ENCODE data around the gene PKIG.

The PKIG gene

DNA sequence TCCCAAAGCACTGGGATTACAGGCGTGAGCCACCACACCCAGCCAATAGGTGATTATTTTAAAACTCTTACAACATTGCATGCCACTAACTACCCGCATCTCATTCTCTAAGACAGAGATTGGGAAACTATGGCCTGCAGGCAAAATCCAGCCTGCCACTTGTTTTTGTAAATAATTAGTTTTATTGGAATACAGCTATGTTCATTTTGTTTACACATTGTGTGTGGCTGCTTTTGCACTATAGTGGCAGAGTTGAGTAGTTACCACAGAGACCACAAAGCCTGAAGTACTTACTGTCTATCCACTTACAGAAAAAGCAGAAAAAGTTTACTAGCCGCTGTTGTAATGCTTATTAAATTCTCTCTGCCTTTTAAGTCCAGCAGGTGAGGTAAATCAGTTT lies 16.4 kb upstream of the PKIG start:
- H3K79me2 ChIP-seq (ENCODE audit: insufficient read depth, low read length): no peaks in the 10 kb centered on the region
- no peaks in the 10 kb centered on the region for H3K9me2 ChIP-seq (replicated peaks; ENCODE audit: low read depth, low read length)
- no peak overlapping the region for H3K4me2 ChIP-seq (ENCODE audit: low read depth, low read length, poor library complexity, severe bottlenecking)
- no peaks in the 10 kb centered on the region for H3K27me3 ChIP-seq (ENCODE audit: insufficient read depth, low read length, poor library complexity, severe bottlenecking)
- no peak overlapping the region for H3K4me3 ChIP-seq (ENCODE audit: low read length, poor library complexity, severe bottlenecking)
- TF ChIP-seq, protein P1, sequence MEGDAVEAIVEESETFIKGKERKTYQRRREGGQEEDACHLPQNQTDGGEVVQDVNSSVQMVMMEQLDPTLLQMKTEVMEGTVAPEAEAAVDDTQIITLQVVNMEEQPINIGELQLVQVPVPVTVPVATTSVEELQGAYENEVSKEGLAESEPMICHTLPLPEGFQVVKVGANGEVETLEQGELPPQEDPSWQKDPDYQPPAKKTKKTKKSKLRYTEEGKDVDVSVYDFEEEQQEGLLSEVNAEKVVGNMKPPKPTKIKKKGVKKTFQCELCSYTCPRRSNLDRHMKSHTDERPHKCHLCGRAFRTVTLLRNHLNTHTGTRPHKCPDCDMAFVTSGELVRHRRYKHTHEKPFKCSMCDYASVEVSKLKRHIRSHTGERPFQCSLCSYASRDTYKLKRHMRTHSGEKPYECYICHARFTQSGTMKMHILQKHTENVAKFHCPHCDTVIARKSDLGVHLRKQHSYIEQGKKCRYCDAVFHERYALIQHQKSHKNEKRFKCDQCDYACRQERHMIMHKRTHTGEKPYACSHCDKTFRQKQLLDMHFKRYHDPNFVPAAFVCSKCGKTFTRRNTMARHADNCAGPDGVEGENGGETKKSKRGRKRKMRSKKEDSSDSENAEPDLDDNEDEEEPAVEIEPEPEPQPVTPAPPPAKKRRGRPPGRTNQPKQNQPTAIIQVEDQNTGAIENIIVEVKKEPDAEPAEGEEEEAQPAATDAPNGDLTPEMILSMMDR (conservative IDR thresholded peaks at IDR 0.05; ENCODE audit: low read length): no peak
- TF ChIP-seq EZH2phosphoT487 (IDR thresholded peaks at IDR 0.05; ENCODE audit: borderline replicate concordance): no peak
- no peaks in the 10 kb centered on the region for H3K9me3 ChIP-seq (ENCODE audit: insufficient read depth, low read depth, low read length)
- H3K4me1 ChIP-seq (ENCODE audit: insufficient read depth, low read length, poor library complexity, severe bottlenecking): peaks cover 23% of the 10 kb centered on the region
- H3K36me3 ChIP-seq (ENCODE audit: insufficient read depth, low read length): no peaks in the 10 kb centered on the region
- no peaks in the 10 kb centered on the region for H4K20me1 ChIP-seq (ENCODE audit: insufficient read depth, low read length, poor library complexity, severe bottlenecking)
- H3F3A ChIP-seq (ENCODE audit: low read depth): peaks cover 3% of the 10 kb centered on the region
- H2AFZ ChIP-seq (ENCODE audit: low read length): no peak overlapping the region
- no peak overlapping the region for H3K9ac ChIP-seq (ENCODE audit: low read depth, low read length, poor library complexity, severe bottlenecking)

DNA sequence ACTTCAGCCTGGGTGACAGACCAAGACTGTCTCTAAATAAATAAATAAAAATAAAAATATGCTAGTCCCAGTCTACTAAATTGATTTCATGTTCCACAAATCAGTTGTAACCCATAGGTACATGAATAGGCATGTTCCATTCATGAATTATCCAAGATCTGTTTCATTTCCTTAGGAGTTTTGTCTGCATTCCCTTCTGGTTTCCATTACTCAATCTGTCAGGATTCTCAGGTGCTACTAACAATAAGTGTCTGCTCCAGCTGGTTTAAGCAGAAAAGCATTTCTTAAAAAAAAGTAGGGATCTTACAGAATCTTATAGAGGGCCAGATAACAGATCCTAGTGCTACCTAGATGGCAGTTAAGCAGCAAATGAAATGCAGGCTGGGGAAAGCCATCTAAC lies 15.6 kb upstream of the PKIG start:
- H3K4me1 ChIP-seq (ENCODE audit: insufficient read depth, low read length, poor library complexity, severe bottlenecking): peaks cover 30% of the 10 kb centered on the region
- H3K36me3 ChIP-seq (ENCODE audit: insufficient read depth, low read length): no peaks in the 10 kb centered on the region
- no peaks in the 10 kb centered on the region for H3K27me3 ChIP-seq (ENCODE audit: insufficient read depth, low read length, poor library complexity, severe bottlenecking)
- H3F3A ChIP-seq (ENCODE audit: low read depth): peaks cover 3% of the 10 kb centered on the region
- H3K9me2 ChIP-seq (replicated peaks; ENCODE audit: low read depth, low read length): no peaks in the 10 kb centered on the region
- no peak overlapping the region for H3K4me2 ChIP-seq (ENCODE audit: low read depth, low read length, poor library complexity, severe bottlenecking)
- H3K4me3 ChIP-seq (ENCODE audit: low read length, poor library complexity, severe bottlenecking): no peak overlapping the region
- TF ChIP-seq, protein P1 (conservative IDR thresholded peaks at IDR 0.05; ENCODE audit: low read length): no peak
- TF ChIP-seq EZH2phosphoT487 (IDR thresholded peaks at IDR 0.05; ENCODE audit: borderline replicate concordance): no peak
- no peaks in the 10 kb centered on the region for H4K20me1 ChIP-seq (ENCODE audit: insufficient read depth, low read length, poor library complexity, severe bottlenecking)
- H3K79me2 ChIP-seq (ENCODE audit: insufficient read depth, low read length): no peaks in the 10 kb centered on the region
- H3K9me3 ChIP-seq (ENCODE audit: insufficient read depth, low read depth, low read length): no peaks in the 10 kb centered on the region
- H2AFZ ChIP-seq (ENCODE audit: low read length): no peak overlapping the region
- H3K9ac ChIP-seq (ENCODE audit: low read depth, low read length, poor library complexity, severe bottlenecking): no peak overlapping the region

DNA sequence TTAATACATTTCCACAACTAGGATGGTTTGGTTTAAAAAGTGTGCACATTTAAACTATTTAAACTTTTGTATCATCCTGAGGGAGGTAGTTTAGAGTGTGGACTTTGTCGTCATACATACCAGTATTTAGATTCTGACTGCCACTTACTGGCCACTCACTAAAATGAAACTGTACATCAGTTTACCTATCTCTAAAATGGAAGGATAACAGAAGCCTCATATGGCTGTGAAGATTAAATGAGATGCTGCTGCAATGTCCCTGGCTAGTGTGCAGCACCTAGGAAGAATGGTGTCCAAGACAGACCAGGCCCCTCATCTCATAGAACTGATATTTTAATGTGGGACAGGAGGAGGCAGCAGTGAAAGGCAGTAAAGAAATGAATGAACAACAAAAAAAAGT lies 12.0 kb upstream of the PKIG start:
- Histone ChIP-seq H3K9me3 (ENCODE audit: insufficient read depth, low read depth, low read length) (no peaks in the 10 kb centered on the region), H3K4me1 (ENCODE audit: insufficient read depth, low read length, poor library complexity, severe bottlenecking) (peaks cover 44% of the 10 kb centered on the region), H2AFZ (ENCODE audit: low read length) (no peak overlapping the region), H3K27me3 (ENCODE audit: insufficient read depth, low read length, poor library complexity, severe bottlenecking) (no peaks in the 10 kb centered on the region), H3K4me2 (ENCODE audit: low read depth, low read length, poor library complexity, severe bottlenecking) (no peak overlapping the region), H3K9ac (ENCODE audit: low read depth, low read length, poor library complexity, severe bottlenecking) (peak overlapping the region; percentile 52), H3K79me2 (ENCODE audit: insufficient read depth, low read length) (peaks cover 12% of the 10 kb centered on the region; the same call in 1 of the 2 replicates), H3K9me2 (replicated peaks; ENCODE audit: low read depth, low read length) (no peaks in the 10 kb centered on the region), H3K36me3 (ENCODE audit: insufficient read depth, low read length) (no peaks in the 10 kb centered on the region), H4K20me1 (ENCODE audit: insufficient read depth, low read length, poor library complexity, severe bottlenecking) (no peaks in the 10 kb centered on the region), H3K4me3 (ENCODE audit: low read length, poor library complexity, severe bottlenecking) (no peak overlapping the region), H3F3A (ENCODE audit: low read depth) (peaks cover 9% of the 10 kb centered on the region; the same call in 1 of the 2 replicates)
- TF ChIP-seq, protein P1 (conservative IDR thresholded peaks at IDR 0.05; ENCODE audit: low read length): no peak
- no peak for TF ChIP-seq EZH2phosphoT487 (IDR thresholded peaks at IDR 0.05; ENCODE audit: borderline replicate concordance)

All from Loucy (cell line).